IMR-90 (cell line): ENCODE measurements around the gene GRAMD2B. TPM values are rescaled to one million over a fixed set of nuclear protein-coding genes. Genes with fewer than 3 reads are reported as not detected.

ENCODE experiments used
- ATAC-seq: fragments of 200-7000 bp; cut with Tn5 transposase; 2 replicates; pipeline ENCODE4 v1.9.1; 2020; ENCODE audit warnings: low read depth, mild to moderate bottlenecking, moderate library complexity
- BruUV-seq: library from RNA; stranded (reverse); fragments of 400-500 nt; replicated peaks from 2 replicates; lab custom pipeline; 2021; lab: Mats Ljungman, UMichigan
- CTCF ChIA-PET: fragments of 300-600 bp; formaldehyde crosslinking; extraction: SDS; loops from one replicate; lab custom pipeline; 2021; ENCODE audit warnings: antibody characterized with exemption; lab: Yijun Ruan, JAX
- POLR2A ChIA-PET: fragments of 300-600 bp; sonication (Branson Sonifier 250); formaldehyde crosslinking; loops from one replicate; lab custom pipeline; 2022; ENCODE audit warnings: antibody characterized with exemption; ENCODE audit not compliant: unreplicated experiment; lab: Charles Lee
- DNase-seq: peaks from one replicate; pipeline ENCODE4 v3.0.0; 2013
- H2AFZ ChIP-seq: replicated peaks from 2 replicates; pipeline ENCODE3; 2013; ENCODE audit warnings: low read length, mild to moderate bottlenecking; ENCODE audit not compliant: poor library complexity
- H2AK5ac ChIP-seq: 2 replicates; pipeline ENCODE4 v1.6.1; 2013; ENCODE audit warnings: low read depth, low read length, inconsistent platforms
- H2AK9ac ChIP-seq: replicated peaks from 2 replicates; pipeline ENCODE3; 2013; ENCODE audit warnings: mild to moderate bottlenecking, low read depth, low read length, moderate library complexity; ENCODE audit not compliant: poor library complexity
- H2BK120ac ChIP-seq: 2 replicates; pipeline ENCODE4 v1.6.1; 2013; ENCODE audit warnings: low read depth, low read length, inconsistent platforms
- H2BK15ac ChIP-seq: 3 replicates; pipeline ENCODE4 v1.6.1; 2013; ENCODE audit warnings: low read depth, low read length, inconsistent platforms
- H2BK20ac ChIP-seq: 2 replicates; pipeline ENCODE4 v1.6.1; 2013; ENCODE audit warnings: low read depth, mild to moderate bottlenecking, inconsistent platforms, low read length, moderate library complexity
- H2BK5ac ChIP-seq: 2 replicates; pipeline ENCODE4 v1.6.1; 2013; ENCODE audit warnings: mild to moderate bottlenecking, low read depth, low read length, inconsistent platforms; ENCODE audit not compliant: poor library complexity, severe bottlenecking
- H3K14ac ChIP-seq: replicated peaks from 2 replicates; pipeline ENCODE4 v1.6.1; 2013; ENCODE audit warnings: low read depth, low read length, inconsistent platforms
- H3K18ac ChIP-seq: 2 replicates; pipeline ENCODE4 v1.6.1; 2013; ENCODE audit warnings: low read depth, low read length, control low read depth
- H3K23ac ChIP-seq: 2 replicates; pipeline ENCODE4 v1.6.1; 2013; ENCODE audit warnings: low read depth, low read length, inconsistent platforms
- H3K27ac ChIP-seq: 2 replicates; pipeline ENCODE4 v1.5.1; 2013; ENCODE audit warnings: mild to moderate bottlenecking, control low read depth, low read length; ENCODE audit not compliant: insufficient read depth
- H3K27me3 ChIP-seq: 2 replicates; pipeline ENCODE4 v1.6.1; 2013; ENCODE audit warnings: low read length; ENCODE audit not compliant: control insufficient read depth, insufficient read depth
- H3K36me3 ChIP-seq: 2 replicates; pipeline ENCODE4 v1.6.1; 2013; ENCODE audit warnings: low read length, mixed read lengths; ENCODE audit not compliant: control insufficient read depth, insufficient read depth
- H3K4ac ChIP-seq: 2 replicates; pipeline ENCODE4 v1.6.1; 2013; ENCODE audit warnings: low read depth, low read length, inconsistent platforms
- H3K4me1 ChIP-seq: 2 replicates; pipeline ENCODE4 v1.6.1; 2013; ENCODE audit warnings: low read length, mixed read lengths; ENCODE audit not compliant: control insufficient read depth, insufficient read depth
- H3K4me2 ChIP-seq: 2 replicates; pipeline ENCODE4 v1.6.1; 2013; ENCODE audit warnings: low read depth, mild to moderate bottlenecking, control low read depth, low read length, moderate library complexity
- H3K4me3 ChIP-seq: 2 replicates; pipeline ENCODE4 v1.5.1; 2013; ENCODE audit warnings: low read depth, mild to moderate bottlenecking, control low read depth, low read length, moderate library complexity; ENCODE audit not compliant: insufficient read depth
- H3K56ac ChIP-seq: 2 replicates; pipeline ENCODE4 v1.6.1; 2013; ENCODE audit warnings: low read length, inconsistent platforms; ENCODE audit not compliant: insufficient read depth; ENCODE audit errors: extremely low read depth
- H3K79me1 ChIP-seq, 2 experiments: 2 replicates each; pipeline ENCODE4 v1.6.1; 2013; ENCODE audit warnings: low read length in 2 of 2, inconsistent platforms in 1 of 2, low read depth in 1 of 2
- H3K9ac ChIP-seq: 2 replicates; pipeline ENCODE4 v1.6.1; 2013; ENCODE audit warnings: low read depth, low read length, control low read depth
- H3K9me1 ChIP-seq: 2 replicates; pipeline ENCODE4 v1.6.1; 2013; ENCODE audit warnings: low read length, inconsistent platforms; ENCODE audit not compliant: insufficient read depth
- H3K9me3 ChIP-seq: 2 replicates; pipeline ENCODE4 v1.6.1; 2013; ENCODE audit warnings: low read length; ENCODE audit not compliant: control insufficient read depth, insufficient read depth
- H4K20me1 ChIP-seq: 2 replicates; pipeline ENCODE4 v1.6.1; 2013; ENCODE audit warnings: low read length, inconsistent platforms; ENCODE audit not compliant: insufficient read depth
- H4K5ac ChIP-seq: 2 replicates; pipeline ENCODE4 v1.6.1; 2013; ENCODE audit warnings: mild to moderate bottlenecking, low read depth, low read length, control low read depth
- H4K8ac ChIP-seq, 2 experiments: 2 replicates each; pipeline ENCODE4 v1.6.1; 2013; ENCODE audit warnings: low read depth in 2 of 2, low read length in 2 of 2, control low read depth in 1 of 2, inconsistent platforms in 1 of 2
- H4K91ac ChIP-seq: 2 replicates; pipeline ENCODE4 v1.6.1; 2013; ENCODE audit warnings: low read depth, low read length, inconsistent platforms; ENCODE audit not compliant: insufficient read depth
- BHLHE40 ChIP-seq: fragments of 150-350 bp; IDR thresholded peaks from 2 replicates; pipeline ENCODE4 v1.6.1; 2016; ENCODE audit warnings: mild to moderate bottlenecking, low read depth, low read length
- CHD1 ChIP-seq: IDR thresholded peaks from 2 replicates; pipeline ENCODE4 v1.6.1; 2012; ENCODE audit warnings: low read depth, low read length, improper control_type of control experiment
- CTCF ChIP-seq: conservative IDR thresholded peaks from 2 replicates; pipeline ENCODE4 v1.5.1; 2012; ENCODE audit warnings: mild to moderate bottlenecking, low read depth, low read length, improper control_type of control experiment
- ELK1 ChIP-seq: fragments of 150-350 bp; IDR thresholded peaks from 2 replicates; pipeline ENCODE4 v1.6.1; 2016; ENCODE audit warnings: low read depth, mild to moderate bottlenecking, low read length, moderate library complexity, borderline replicate concordance
- FOS ChIP-seq: fragments of 150-350 bp; IDR thresholded peaks from 2 replicates; pipeline ENCODE4 v1.6.1; 2016; ENCODE audit warnings: low read depth, low read length
- MAFK ChIP-seq: IDR thresholded peaks from 2 replicates; pipeline ENCODE4 v1.6.1; 2012; ENCODE audit warnings: low read depth, low read length, improper control_type of control experiment
- MAZ ChIP-seq: IDR thresholded peaks from 2 replicates; pipeline ENCODE4 v1.6.1; 2012; ENCODE audit warnings: low read depth, mild to moderate bottlenecking, low read length, improper control_type of control experiment, moderate library complexity, borderline replicate concordance
- MXI1 ChIP-seq: IDR thresholded peaks from 2 replicates; pipeline ENCODE4 v1.6.1; 2012; ENCODE audit warnings: low read depth, mild to moderate bottlenecking, low read length, moderate library complexity, borderline replicate concordance
- NFE2L2 ChIP-seq: fragments of 150-350 bp; IDR thresholded peaks from 2 replicates; pipeline ENCODE4 v1.6.1; 2016; ENCODE audit warnings: low read depth, mild to moderate bottlenecking, low read length
- POLR2A ChIP-seq: IDR thresholded peaks from 2 replicates; pipeline ENCODE4 v1.6.1; 2012; ENCODE audit warnings: mild to moderate bottlenecking, low read depth, low read length
- RAD21 ChIP-seq: IDR thresholded peaks from 2 replicates; pipeline ENCODE4 v1.6.1; 2012; ENCODE audit warnings: low read length, improper control_type of control experiment
- RFX5 ChIP-seq: IDR thresholded peaks from 2 replicates; pipeline ENCODE4 v1.8.0; 2012; ENCODE audit warnings: low read depth, mild to moderate bottlenecking, low read length, moderate library complexity
- SMC3 ChIP-seq: fragments of 150-350 bp; IDR thresholded peaks from 2 replicates; pipeline ENCODE4 v1.6.1; 2016; ENCODE audit warnings: low read depth, mild to moderate bottlenecking, antibody characterized with exemption, low read length, moderate library complexity
- USF2 ChIP-seq: fragments of 150-350 bp; IDR thresholded peaks from 2 replicates; pipeline ENCODE4 v1.6.1; 2017; ENCODE audit warnings: mild to moderate bottlenecking, antibody characterized with exemption, low read length, low read depth
- dilution Hi-C: fragments of 300-500 bp; cut with HindIII; formaldehyde crosslinking; loops from one replicate; pipeline ENCODE4 v1.14.3; 2018; ENCODE audit warnings: low sequenced_read_pairs; ENCODE audit not compliant: unreplicated experiment
- in situ Hi-C: fragments of 300-500 bp; cut with MboI; formaldehyde crosslinking; loops from 3 replicates; pipeline ENCODE4 v1.14.3; 2019; ENCODE audit warnings: low sequenced_read_pairs, inconsistent platforms, mixed read lengths
- intact Hi-C: fragments of 100-400 bp; cut with micrococcal nuclease; formaldehyde crosslinking; loops from 2 replicates; pipeline ENCODE4 v1.10.0; 2022
- polyA plus RNA-seq, 3 experiments: library from polyadenylated mRNA; depleted of rRNA; stranded (reverse); fragments of >200 nt; gene quantifications; 2 replicates each; pipeline ENCODE4 v1.2.3, GENCODE V29; 2012; ENCODE audit warnings: low replicate concordance in 1 of 3
- total RNA-seq: library from RNA; depleted of rRNA; stranded (reverse); fragments of >200 nt; gene quantifications from 2 replicates; pipeline ENCODE4 v1.2.3, GENCODE V29; 2012

GRAMD2B gene
- total and polyA plus RNA-seq, 2 of the 4 experiments (the other 2 are of a cell fraction), result 13.9 to 20.3 TPM

- no peaks in the 10 kb centered on the region for H3K36me3 ChIP-seq
- no peak overlapping the region for H2BK5ac ChIP-seq
- no peak overlapping the region for H2AFZ ChIP-seq
- H2BK15ac ChIP-seq, result no peak overlapping the region
- no peak overlapping the region for H2AK5ac ChIP-seq
- dilution Hi-C loops, result no loop called here
- TF ChIP-seq MAFK (no peak), POLR2A (no peak), ELK1 (no peak), SMC3 (no peak), RFX5 (no peak), BHLHE40 (no peak), CTCF (no peak), FOS (no peak), MAZ (no peak), RAD21 (no peak), CHD1 (no peak), NFE2L2 (no peak), MXI1 (no peak), USF2 (no peak)
- no peak overlapping the region for H3K23ac ChIP-seq
- H2BK20ac ChIP-seq, result no peak overlapping the region
- ATAC-seq (no peak), DNase-seq (peak; percentile 20)
- no peak overlapping the region for H2AK9ac ChIP-seq
- ChIA-PET CTCF (no interaction called here), POLR2A (no interaction called here)
- no peak overlapping the region for H4K5ac ChIP-seq
- no peak overlapping the region for H3K18ac ChIP-seq
- no peak overlapping the region for H4K91ac ChIP-seq
- H3K27me3 ChIP-seq, result no peaks in the 10 kb centered on the region
- H3K4me3 ChIP-seq, result no peak overlapping the region
- no peak overlapping the region for H3K14ac ChIP-seq
- no peak overlapping the region for H2BK120ac ChIP-seq
- no peak overlapping the region for H3K27ac ChIP-seq
- no peaks in the 10 kb centered on the region for H3K79me1 ChIP-seq
- no peaks in the 10 kb centered on the region for H4K20me1 ChIP-seq
- no TSS peak for BruUV-seq
- no peak overlapping the region for H3K4ac ChIP-seq
- intact Hi-C loops, result no loop called here
- 0 out of 2 replicates have a peak, but pooled peaks cover 5% of the 10 kb centered on the region for H3K9me1 ChIP-seq
- in situ Hi-C loops, result no loop called here
- no peak overlapping the region for H3K9ac ChIP-seq
- no peak overlapping the region for H4K8ac ChIP-seq
- H3K9me3 ChIP-seq, result no peaks in the 10 kb centered on the region
- peaks cover 10% of the 10 kb centered on the region for H3K4me1 ChIP-seq
- H3K56ac ChIP-seq, result no peak overlapping the region
- no peak overlapping the region for H3K4me2 ChIP-seq
Measured at GRCh38 chr5:126516852-126517251, 93.6 kb downstream of the GRAMD2B start.
